Neuronal stem cell (in vitro differentiated cells): ENCODE data around the gene FES.
"Not testable (repeated sequence)": the region's sequence is repeated elsewhere in the genome, so short reads cannot be mapped to it uniquely, and the experiment has no call there.

Experiments used
- DNase-seq: peaks from one replicate; pipeline ENCODE4 v3.0.0-alpha.2; 2013; ENCODE audit warnings: low spot score
- H2AFZ ChIP-seq: one replicate; pipeline ENCODE4 v1.6.1; 2013; ENCODE audit warnings: mild to moderate bottlenecking, low read length, inconsistent platforms
- H2AK5ac ChIP-seq: 2 replicates; pipeline ENCODE4 v1.6.1; 2013; ENCODE audit warnings: low read depth, mild to moderate bottlenecking, inconsistent platforms, low read length, moderate library complexity, mixed read lengths
- H2BK120ac ChIP-seq: 2 replicates; pipeline ENCODE4 v1.6.1; 2013; ENCODE audit warnings: low read depth, mild to moderate bottlenecking, inconsistent platforms, low read length, moderate library complexity, mixed read lengths
- H2BK12ac ChIP-seq: one replicate; pipeline ENCODE4 v1.6.1; 2013; ENCODE audit warnings: low read length, inconsistent platforms
- H2BK15ac ChIP-seq: 2 replicates; pipeline ENCODE4 v1.6.1; 2013; ENCODE audit warnings: mild to moderate bottlenecking, low read length, inconsistent platforms, mixed read lengths
- H2BK5ac ChIP-seq: one replicate; pipeline ENCODE4 v1.6.1; 2013; ENCODE audit warnings: inconsistent platforms, mild to moderate bottlenecking, low read length, moderate library complexity
- H3K14ac ChIP-seq: one replicate; pipeline ENCODE4 v1.6.1; 2013; ENCODE audit warnings: low read length, inconsistent platforms
- H3K18ac ChIP-seq: 2 replicates; pipeline ENCODE4 v1.6.1; 2013; ENCODE audit warnings: low read length, inconsistent platforms
- H3K23ac ChIP-seq: 2 replicates; pipeline ENCODE4 v1.6.1; 2013; ENCODE audit warnings: low read depth, mild to moderate bottlenecking, mixed read lengths, low read length, inconsistent platforms; ENCODE audit not compliant: poor library complexity
- H3K27ac ChIP-seq: replicated peaks from 3 replicates; pipeline ENCODE4 v1.5.1; 2013; ENCODE audit warnings: low read length, inconsistent platforms
- H3K27me3 ChIP-seq, 3 experiments: 2 replicates each; pipeline ENCODE4 v1.6.1; 2013; ENCODE audit warnings: low read length in 3 of 3, mild to moderate bottlenecking in 2 of 3, inconsistent platforms in 1 of 3, low read depth in 1 of 3, mixed read lengths in 1 of 3, moderate library complexity in 1 of 3; ENCODE audit not compliant: control insufficient read depth in 3 of 3, insufficient read depth in 3 of 3
- H3K36me3 ChIP-seq, 2 donors: replicated peaks in 1 of 2; 2 replicates each; pipeline ENCODE4 v1.6.1; 2013; ENCODE audit warnings: low read length in 2 of 2; ENCODE audit not compliant: control insufficient read depth in 2 of 2, insufficient read depth in 2 of 2
- H3K4ac ChIP-seq: 2 replicates; pipeline ENCODE4 v1.6.1; 2013; ENCODE audit warnings: inconsistent platforms, mild to moderate bottlenecking, low read length, moderate library complexity
- H3K4me1 ChIP-seq, 2 donors: 1 replicate in 1 of 2; 2 replicates in 1 of 2; pipeline ENCODE4 v1.6.1; 2013; ENCODE audit warnings: low read length in 2 of 2, low read depth in 1 of 2; ENCODE audit not compliant: control insufficient read depth in 2 of 2, insufficient read depth in 1 of 2
- H3K4me2 ChIP-seq: one replicate; pipeline ENCODE4 v1.6.1; 2013; ENCODE audit warnings: mild to moderate bottlenecking, low read length, inconsistent platforms; ENCODE audit not compliant: insufficient read depth, poor library complexity, severe bottlenecking
- H3K4me3 ChIP-seq, 2 donors: 2 replicates each; pipeline ENCODE4 v1.5.1; 2013; ENCODE audit warnings: low read length in 2 of 2, mild to moderate bottlenecking in 2 of 2, inconsistent platforms in 1 of 2, moderate library complexity in 1 of 2
- H3K79me1 ChIP-seq: one replicate; pipeline ENCODE4 v1.6.1; 2013; ENCODE audit warnings: low read depth, mild to moderate bottlenecking, inconsistent platforms, low read length, moderate library complexity
- H3K9ac ChIP-seq: one replicate; pipeline ENCODE4 v1.6.1; 2013; ENCODE audit warnings: mild to moderate bottlenecking, low read depth, low read length, inconsistent platforms; ENCODE audit not compliant: poor library complexity
- H3K9me3 ChIP-seq, 2 donors: replicated peaks in 1 of 2; 2 replicates each; pipeline versions ENCODE3 to v1.6.1; 2013; ENCODE audit warnings: low read length in 2 of 2, mild to moderate bottlenecking in 2 of 2, inconsistent platforms in 1 of 2, low read depth in 1 of 2, mixed read lengths in 1 of 2, moderate library complexity in 1 of 2; ENCODE audit not compliant: control insufficient read depth in 2 of 2, insufficient read depth in 1 of 2
- H4K8ac ChIP-seq: one replicate; pipeline ENCODE4 v1.6.1; 2013; ENCODE audit warnings: low read depth, mild to moderate bottlenecking, inconsistent platforms, low read length, moderate library complexity
- H4K91ac ChIP-seq: one replicate; pipeline ENCODE4 v1.6.1; 2013; ENCODE audit warnings: low read length, low read depth, mild to moderate bottlenecking, inconsistent platforms; ENCODE audit not compliant: poor library complexity
- WGBS, 2 donors: extraction: QIAGEN DNeasy Blood & Tissue Kit; methylation state at CpG; one replicate each; pipeline ENCODE4 v1.1.7; 2013; ENCODE audit warnings: missing lambda C conversion rate in 2 of 2, mixed read lengths in 1 of 2; ENCODE audit not compliant: insufficient read length in 2 of 2, insufficient replicate concordance in 1 of 2; ENCODE audit errors: extremely low coverage in 2 of 2; 5-methylcytosine and 5-hydroxymethylcytosine counted together

Gene FES

GRCh38 chr15:90907838-90908507 is 23.7 kb downstream of the FES start:
- H2BK120ac ChIP-seq: no peak overlapping the region
- no peak overlapping the region for H3K9ac ChIP-seq
- no peak overlapping the region for H2BK15ac ChIP-seq
- H2BK5ac ChIP-seq: no peak overlapping the region
- no peak overlapping the region for H3K18ac ChIP-seq
- no peak overlapping the region for H3K4ac ChIP-seq
- H4K91ac ChIP-seq: no peak overlapping the region
- no CpG with 5 or more reads among the region's 9 CpGs for WGBS, 2 donors
- no peak overlapping the region for H3K27ac ChIP-seq
- H3K4me2 ChIP-seq: no peak overlapping the region
- H3K27me3 ChIP-seq: peaks cover 0 to 4% (median 0%) of the 10 kb centered on the region in 3 experiments
- no peak for DNase-seq
- H2BK12ac ChIP-seq: no peak overlapping the region
- H3K79me1 ChIP-seq: no peaks in the 10 kb centered on the region
- H3K4me3 ChIP-seq: no peak overlapping the region
- H3K4me1 ChIP-seq: peaks cover 6% of the 10 kb centered on the region in 2 donors
- no peak overlapping the region for H3K23ac ChIP-seq
- no peak overlapping the region for H4K8ac ChIP-seq
- peaks cover 52 to 78% of the 10 kb centered on the region in 2 donors for H3K36me3 ChIP-seq
- no peak overlapping the region for H3K14ac ChIP-seq
- no peak overlapping the region for H2AFZ ChIP-seq
- peaks cover 0 to 2% of the 10 kb centered on the region in 2 donors for H3K9me3 ChIP-seq
- H2AK5ac ChIP-seq: no peak overlapping the region

GRCh38 chr15:90909449-90909848 is 25.1 kb downstream of the FES start:
- not testable (repeated sequence) for H2AK5ac ChIP-seq, H2BK5ac ChIP-seq, H4K8ac ChIP-seq, H2AFZ ChIP-seq, H3K79me1 ChIP-seq, H3K4me3 ChIP-seq, H2BK15ac ChIP-seq, H2BK12ac ChIP-seq, H3K27ac ChIP-seq, H2BK120ac ChIP-seq, H3K14ac ChIP-seq, H3K27me3 ChIP-seq, H3K18ac ChIP-seq, H3K4me2 ChIP-seq, DNase-seq, H3K23ac ChIP-seq, H3K9me3 ChIP-seq, H3K4me1 ChIP-seq, H3K4ac ChIP-seq, H3K9ac ChIP-seq, H4K91ac ChIP-seq
- peaks cover 64 to 92% of the 10 kb centered on the region in 2 donors for H3K36me3 ChIP-seq
- WGBS, 2 donors: no CpG with 5 or more reads among the region's 11 CpGs

- H4K8ac ChIP-seq: no peak overlapping the region
- H3K14ac ChIP-seq: no peak overlapping the region
- no peak overlapping the region for H3K4me3 ChIP-seq
- no peak overlapping the region for H2BK15ac ChIP-seq
- H3K27me3 ChIP-seq: no peaks in the 10 kb centered on the region
- H3K23ac ChIP-seq: no peak overlapping the region
- no peak overlapping the region for H3K27ac ChIP-seq
- no peaks in the 10 kb centered on the region for H3K9me3 ChIP-seq
- peaks cover 64 to 94% of the 10 kb centered on the region in 2 donors for H3K36me3 ChIP-seq
- no peak overlapping the region for H3K18ac ChIP-seq
- no peak for DNase-seq
- no peak overlapping the region for H3K4me2 ChIP-seq
- no peaks in the 10 kb centered on the region for H3K79me1 ChIP-seq
- no peak overlapping the region for H2BK5ac ChIP-seq
- no peak overlapping the region for H4K91ac ChIP-seq
- H3K4me1 ChIP-seq: no peaks in the 10 kb centered on the region
- no peak overlapping the region for H2BK12ac ChIP-seq
- H3K4ac ChIP-seq: no peak overlapping the region
- no peak overlapping the region for H2AFZ ChIP-seq
- no peak overlapping the region for H2BK120ac ChIP-seq
- WGBS, 2 donors: no CpG with 5 or more reads among the region's 8 CpGs
- H3K9ac ChIP-seq: no peak overlapping the region
- no peak overlapping the region for H2AK5ac ChIP-seq
Measured at GRCh38 chr15:90909976-90910375, 25.7 kb downstream of the FES start.

DNA sequence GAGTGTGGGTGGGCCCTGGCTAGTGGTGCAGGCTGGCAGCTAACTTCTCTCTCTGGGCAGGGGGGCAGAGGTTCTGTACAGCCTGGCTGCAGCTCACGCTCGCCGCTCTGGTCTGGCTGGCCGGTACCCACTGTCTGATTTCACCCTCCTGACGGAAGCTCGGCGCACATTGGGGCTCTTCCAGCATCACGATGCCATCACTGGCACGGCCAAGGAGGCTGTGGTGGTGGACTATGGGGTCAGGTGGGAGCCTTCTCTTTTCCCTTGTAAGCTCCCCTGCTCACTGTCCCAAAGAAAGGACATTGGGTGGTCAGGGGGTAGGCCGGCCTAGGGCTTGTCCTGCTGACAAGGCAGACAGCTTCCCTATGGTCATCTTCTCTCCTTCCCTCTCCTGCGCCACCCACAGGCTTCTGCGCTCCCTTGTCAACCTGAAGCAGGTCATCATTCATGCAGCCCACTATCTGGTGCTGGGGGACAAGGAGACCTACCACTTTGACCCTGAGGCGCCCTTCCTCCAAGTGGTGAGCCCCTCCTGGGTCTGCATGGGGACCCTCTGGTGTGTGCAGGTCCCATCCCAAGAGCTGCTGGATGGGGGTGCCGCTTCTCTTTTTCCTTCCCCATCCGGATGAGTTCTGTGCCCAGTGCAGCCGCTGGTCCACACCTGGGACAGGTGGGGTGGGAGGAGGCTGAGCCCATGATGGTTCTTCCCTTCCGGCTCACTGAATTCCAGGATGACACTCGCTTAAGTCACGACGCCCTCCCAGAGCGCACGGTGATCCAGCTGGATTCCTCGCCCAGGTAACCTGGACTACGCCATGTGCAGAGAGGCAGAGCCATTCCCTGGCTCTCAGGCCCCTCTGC is 26.4 kb downstream of the FES start:
- Histone ChIP-seq H2AFZ (no peak overlapping the region), H4K91ac (no peak overlapping the region), H4K8ac (no peak overlapping the region), H2BK12ac (no peak overlapping the region), H2BK5ac (peak overlapping the region; percentile 24), H3K4me3 (no peak overlapping the region), H3K23ac (peak overlapping the region; percentile 20), H2BK15ac (no peak overlapping the region), H3K79me1 (no peaks in the 10 kb centered on the region), H3K14ac (no peak overlapping the region), H2BK120ac (no peak overlapping the region), H3K36me3 (peaks cover 64 to 94% of the 10 kb centered on the region in 2 donors), H3K4me2 (no peak overlapping the region), H3K18ac (no peak overlapping the region), H3K4me1 (no peaks in the 10 kb centered on the region), H3K9ac (peak overlapping the region; percentile 21), H2AK5ac (no peak overlapping the region), H3K27ac (no peak overlapping the region), H3K9me3 (no peaks in the 10 kb centered on the region), H3K27me3 (no peaks in the 10 kb centered on the region), H3K4ac (no peak overlapping the region)
- DNase-seq: no peak
- no CpG with 5 or more reads among the region's 24 CpGs for WGBS, 2 donors
